Umbilical cord (tissue), 2 donors: ENCODE data around the gene APOBEC2. TPM values are rescaled to one million over a fixed set of nuclear protein-coding genes. Genes with fewer than 3 reads are reported as not detected.
"Not testable (repeated sequence)": the region's sequence is repeated elsewhere in the genome, so short reads cannot be mapped to it uniquely, and the experiment has no call there.

ENCODE experiments used
- DNase-seq: peaks from one replicate; pipeline ENCODE4 v3.0.0-alpha.2; 2015; ENCODE audit warnings: low spot score
- total RNA-seq: library from RNA; depleted of rRNA; stranded (reverse); fragments of >200 nt; gene quantifications from one replicate; pipeline ENCODE4 v1.2.3, GENCODE V29; 2014; ENCODE audit warnings: low replicate concordance; ENCODE audit not compliant: insufficient read depth

APOBEC2 gene
- total RNA-seq, result 1.2 TPM

DNA sequence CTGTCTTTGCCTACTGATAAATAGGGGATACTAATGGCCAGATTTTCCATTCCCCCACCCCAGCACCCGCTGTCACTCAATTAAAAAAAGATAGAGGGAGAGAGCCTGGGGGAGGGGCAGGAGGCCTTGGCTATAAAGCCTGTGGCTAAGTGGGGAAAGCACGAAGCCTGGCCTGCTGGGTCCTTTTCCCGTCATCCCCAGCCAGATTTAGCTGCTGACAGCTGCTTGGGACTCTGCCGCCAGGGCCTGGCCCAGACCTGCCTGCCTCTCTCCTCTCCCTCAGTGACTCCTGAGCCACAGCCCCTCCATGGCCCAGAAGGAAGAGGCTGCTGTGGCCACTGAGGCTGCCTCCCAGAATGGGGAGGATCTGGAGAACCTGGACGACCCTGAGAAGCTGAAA is at the start of gene APOBEC2:
APOBEC2 (plus strand) TSS at position 162 of the 400 bp plus-strand sequence; CDS start at position 308, 146 bp downstream.
- no peak for DNase-seq

DNA sequence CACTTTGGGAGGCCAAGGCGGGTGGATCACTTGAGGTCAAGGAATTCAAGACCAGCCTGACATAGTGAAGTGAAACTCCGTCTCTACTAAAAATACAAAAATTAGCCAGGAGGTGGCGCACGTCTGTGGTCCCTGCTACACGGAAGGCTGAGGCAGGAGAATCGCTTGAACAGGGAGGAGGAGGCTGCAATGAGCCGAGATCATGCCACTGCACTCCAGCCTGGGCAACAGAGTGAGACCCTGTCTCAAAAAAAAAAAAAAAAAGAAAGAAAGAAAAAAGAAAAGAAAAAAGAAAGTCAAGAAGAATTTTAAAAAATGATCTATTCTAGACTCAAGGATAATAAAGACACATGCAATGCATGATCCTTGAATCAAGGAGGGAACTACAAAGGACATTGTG is 46.8 kb upstream of the APOBEC2 start:
- DNase-seq, result peak; percentile 60

DNA sequence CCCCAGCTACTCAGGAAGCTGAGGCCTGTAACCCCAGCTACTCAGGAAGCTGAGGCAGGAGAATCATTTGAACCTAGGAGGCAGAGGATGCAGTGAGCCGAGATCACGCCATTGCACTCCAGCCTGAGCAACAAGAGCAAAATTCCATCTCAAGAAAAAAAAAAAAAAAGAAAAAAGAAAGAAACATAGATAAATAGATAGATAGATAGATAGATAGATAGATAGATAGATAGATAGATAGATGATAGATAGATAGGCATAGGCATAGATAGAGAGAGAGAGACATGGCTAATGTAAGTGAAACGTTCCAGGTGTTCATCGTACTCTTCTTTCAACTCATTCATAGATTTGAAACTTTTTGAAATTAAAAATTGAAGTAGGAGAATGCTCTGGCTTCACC is 46.0 kb upstream of the APOBEC2 start:
- not testable (repeated sequence) for DNase-seq

DNA sequence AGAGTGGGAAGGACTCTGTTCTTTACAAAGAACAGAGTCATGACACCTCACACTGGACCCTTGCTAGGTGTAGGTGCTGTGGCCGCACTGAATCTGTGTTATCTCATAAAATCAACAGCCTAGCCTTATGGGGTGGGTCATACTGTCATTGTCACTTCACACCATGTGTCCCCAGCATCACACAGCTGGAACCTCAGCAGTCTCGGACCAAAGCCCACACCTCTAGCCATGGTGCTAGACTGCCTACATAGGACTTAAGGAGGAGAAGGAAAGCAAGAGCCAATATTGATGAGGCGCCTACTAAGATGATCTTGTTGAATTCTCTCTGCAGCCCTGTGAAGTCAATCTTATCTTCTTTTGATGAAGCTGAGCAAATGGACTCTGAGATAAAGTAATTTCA is 45.0 kb upstream of the APOBEC2 start:
- DNase-seq, result no peak

DNA sequence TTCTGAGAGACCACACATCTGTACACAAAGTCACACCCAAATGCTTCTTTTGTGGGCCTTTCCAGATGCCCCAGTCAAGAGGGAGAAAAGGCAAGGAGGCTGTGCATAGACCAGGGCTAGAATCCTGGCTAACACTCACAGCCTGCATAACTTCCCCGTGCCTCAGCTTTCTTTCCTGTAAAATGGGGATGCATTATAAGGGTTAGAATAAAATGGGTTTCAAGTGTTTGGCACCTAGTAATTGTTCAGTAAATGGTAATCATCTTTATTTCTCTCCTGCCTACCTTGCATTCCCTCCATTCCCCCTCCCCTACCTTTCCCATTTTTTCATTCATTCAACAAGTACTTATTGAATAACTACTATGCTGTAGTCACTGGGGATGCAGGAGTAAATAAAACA is 43.3 kb upstream of the APOBEC2 start:
- no peak for DNase-seq

DNA sequence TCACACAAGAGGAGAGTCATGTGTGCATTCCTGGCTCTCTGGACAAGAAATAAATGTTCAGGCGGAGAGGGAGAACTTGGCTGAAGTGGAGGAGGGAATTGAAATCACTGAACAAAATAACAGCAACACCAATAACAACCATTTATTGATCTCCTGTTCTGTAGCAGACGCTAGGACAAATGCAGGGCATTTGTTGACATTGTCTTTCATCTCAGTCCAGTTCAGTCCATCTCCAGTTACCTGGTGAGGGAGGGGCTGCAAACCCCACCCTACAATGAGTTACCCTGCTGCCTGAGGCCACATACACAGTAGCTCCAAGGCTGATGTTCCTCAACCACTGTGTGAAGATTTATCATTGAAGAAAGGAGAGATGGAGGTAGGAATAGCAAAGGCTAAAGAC is 41.3 kb upstream of the APOBEC2 start:
- no peak for DNase-seq

DNA sequence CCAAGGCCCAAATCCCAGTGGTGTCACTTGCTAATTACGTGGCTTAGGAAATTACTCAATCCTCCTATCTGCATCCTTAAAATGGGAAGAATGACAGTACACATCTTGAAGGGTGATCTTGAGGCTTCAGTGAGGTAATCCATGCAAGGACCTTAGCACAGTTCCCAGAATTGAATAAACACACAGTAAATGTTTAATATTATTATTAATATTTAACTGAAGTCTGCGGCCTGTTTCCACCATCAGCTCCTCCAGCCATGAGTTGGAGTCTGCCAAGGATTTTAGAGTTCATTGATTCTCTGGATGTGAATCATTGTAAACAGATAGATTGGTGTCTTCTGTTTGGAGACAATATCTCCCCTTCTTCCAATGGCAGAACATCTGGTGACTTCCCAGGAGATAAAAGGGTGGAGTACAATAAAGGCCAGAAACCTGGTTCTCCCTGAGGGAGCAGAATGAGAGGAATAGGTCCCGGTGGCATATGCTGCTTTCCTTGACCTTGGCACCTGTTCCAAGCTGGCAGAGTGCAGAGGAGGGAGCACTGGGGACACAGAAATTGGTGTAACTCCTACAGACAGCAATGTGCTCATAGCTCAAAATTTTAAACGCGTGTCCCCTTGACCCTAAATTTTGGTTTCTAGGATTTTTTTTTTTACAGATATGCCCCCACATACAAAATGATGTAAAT is 39.4 kb upstream of the APOBEC2 start:
- DNase-seq, result no peak

DNA sequence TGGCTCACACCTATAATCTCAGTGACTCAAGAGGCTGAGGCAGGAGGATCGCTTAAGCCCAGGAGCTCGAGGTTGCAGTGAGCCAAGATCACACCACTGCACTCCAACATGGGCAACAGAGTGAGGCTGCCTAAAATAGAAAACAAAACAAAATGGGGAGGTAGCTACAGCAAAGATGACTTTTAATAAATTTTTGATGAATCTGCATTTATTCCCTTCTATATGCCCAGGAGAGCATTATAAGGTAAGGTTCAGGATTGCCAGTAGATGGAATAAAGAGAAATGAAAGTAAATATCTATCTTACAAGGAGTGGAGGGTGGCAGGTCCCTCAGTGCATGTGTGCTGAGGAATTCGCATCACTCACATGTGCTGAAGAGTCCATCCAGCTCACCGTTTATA is 38.2 kb upstream of the APOBEC2 start:
- no peak for DNase-seq

DNA sequence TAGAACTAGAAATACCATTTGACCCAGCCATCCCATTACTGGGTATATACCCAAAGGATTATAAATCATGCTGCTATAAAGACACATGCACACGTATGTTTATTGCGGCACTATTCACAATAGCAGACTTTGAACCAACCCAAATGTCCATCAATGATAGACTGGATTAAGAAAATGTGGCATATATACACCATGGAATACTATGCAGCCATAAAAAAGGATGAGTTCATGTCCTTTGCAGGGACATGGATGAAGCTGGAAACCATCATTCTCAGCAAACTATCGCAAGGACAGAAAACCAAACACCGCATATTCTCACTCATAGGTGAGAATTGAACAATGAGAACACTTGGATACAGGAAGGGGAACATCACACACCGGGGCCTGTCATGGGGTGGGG is 37.1 kb upstream of the APOBEC2 start:
- DNase-seq, result not testable (repeated sequence)

DNA sequence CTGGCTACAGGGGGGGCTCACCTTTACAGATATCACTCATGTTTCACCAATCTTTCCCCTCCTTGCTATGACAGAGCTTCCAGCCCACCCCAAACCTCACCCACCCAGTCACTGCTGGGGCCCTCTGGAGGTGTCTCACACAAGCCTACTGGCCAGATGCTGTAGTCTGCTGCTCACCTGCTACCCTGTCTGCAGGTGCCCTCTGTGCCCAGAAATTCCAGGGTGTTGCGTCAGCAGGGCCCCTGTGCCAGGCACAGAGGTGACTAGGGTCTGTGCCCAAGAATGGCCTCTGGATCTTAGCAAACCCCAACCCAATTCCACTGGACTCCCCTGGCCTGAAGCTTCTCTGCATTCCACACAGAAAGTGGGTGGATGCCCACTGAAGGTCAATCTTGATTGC is 35.3 kb upstream of the APOBEC2 start:
- no peak for DNase-seq

DNA sequence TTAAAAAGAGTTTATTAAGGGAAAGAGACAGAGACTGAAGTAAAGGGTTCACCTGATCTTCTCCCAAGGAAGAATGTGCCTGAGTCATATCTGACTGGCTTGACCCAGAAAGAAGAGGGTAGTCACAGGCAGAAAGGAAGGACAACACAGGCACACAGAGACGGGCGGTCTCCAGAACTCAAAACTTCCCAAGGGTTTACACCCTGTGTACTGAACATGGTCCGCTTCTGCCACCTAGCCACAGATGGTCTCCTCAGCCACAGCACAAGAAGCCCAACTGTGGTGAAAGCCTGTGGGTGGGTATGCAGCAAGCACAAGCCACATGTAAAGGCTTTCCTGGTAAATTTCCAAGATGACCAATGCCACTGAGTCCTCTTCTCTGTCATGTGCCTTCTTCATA is 31.2 kb upstream of the APOBEC2 start:
- DNase-seq, result peak; percentile 51

DNA sequence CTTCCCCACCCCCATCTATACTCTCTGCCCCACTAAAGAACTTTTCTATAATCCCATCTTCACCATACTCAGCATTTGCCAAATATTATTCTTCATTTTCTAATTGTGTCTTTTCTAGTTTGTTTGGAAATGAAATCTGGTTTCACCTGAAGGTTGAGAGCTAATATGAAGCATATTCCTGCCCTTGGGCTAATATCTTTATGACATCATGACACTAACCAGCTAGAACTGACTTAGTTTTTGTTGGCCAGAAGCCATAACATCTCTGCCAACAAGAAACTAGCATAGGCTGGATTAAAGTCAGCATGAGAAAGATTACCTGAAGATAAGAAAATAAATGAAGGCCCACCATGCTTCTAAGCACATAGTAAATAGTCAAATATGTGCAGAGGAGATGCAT is 30.7 kb upstream of the APOBEC2 start:
- peak; percentile 81 for DNase-seq

DNA sequence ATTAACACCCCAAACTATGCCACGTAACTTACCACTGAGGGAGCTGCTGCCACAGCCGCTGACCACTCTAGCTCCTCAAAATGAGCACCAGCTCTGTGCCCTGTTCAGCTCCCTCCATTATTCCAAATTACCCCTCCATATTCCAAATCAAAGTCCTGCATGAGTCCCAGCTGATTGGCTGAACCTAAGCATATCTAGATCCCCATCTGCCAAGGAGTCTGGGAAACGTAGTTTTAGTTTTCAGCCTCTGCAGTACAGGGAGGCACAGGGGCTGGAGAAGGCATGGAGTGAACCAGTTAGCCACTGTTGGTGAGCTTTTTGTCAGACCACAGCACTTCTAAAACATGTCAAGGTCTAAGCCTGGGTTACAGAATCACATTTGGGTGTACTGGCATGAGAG is 29.9 kb upstream of the APOBEC2 start:
- no peak for DNase-seq

DNA sequence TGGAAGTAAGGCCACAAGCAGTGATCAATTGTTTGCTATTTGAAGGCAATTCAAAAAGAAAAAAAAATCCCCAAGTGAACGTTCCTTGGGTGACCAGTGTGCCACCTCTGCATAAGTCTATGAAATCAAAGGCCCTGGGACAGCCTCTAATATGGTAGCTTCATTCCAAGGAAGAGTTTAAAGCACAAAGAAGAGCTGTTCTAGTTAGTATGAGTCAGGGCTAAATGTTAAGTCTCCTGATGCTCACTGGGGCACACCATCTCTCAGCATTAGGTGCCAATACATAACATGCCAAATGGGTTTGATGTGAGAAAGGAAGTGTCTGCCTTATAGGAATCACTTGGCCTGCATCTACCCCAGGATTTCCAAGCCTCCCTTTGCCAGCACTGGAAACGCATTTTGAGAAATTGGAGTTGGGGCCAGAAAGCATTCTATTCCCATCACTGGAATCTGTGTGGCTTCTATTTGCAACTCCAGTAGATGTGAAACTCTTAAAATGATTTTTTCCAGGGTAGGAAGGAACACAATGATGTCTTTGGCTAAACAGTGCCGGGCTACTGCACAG is 27.0 kb upstream of the APOBEC2 start:
- DNase-seq, result no peak

DNA sequence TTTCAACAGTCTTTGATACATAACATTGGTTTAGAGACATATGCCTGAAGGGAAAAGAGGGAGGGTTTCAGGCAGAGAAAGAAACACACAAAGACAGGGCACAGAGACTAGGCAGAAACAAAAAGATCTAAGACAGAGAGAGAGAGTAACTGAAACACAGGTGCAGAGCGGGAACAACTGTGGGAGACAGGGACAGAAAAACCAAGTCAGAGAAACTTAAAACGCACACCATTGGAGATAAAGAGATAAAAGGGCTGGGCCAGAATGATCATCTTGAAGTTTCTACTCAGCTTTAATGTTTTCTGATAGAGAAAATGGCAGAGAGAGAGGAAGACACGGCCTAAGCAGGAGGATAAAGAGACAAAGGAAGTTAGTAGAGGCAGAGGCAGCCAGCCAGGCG is 25.8 kb upstream of the APOBEC2 start:
- no peak for DNase-seq

DNA sequence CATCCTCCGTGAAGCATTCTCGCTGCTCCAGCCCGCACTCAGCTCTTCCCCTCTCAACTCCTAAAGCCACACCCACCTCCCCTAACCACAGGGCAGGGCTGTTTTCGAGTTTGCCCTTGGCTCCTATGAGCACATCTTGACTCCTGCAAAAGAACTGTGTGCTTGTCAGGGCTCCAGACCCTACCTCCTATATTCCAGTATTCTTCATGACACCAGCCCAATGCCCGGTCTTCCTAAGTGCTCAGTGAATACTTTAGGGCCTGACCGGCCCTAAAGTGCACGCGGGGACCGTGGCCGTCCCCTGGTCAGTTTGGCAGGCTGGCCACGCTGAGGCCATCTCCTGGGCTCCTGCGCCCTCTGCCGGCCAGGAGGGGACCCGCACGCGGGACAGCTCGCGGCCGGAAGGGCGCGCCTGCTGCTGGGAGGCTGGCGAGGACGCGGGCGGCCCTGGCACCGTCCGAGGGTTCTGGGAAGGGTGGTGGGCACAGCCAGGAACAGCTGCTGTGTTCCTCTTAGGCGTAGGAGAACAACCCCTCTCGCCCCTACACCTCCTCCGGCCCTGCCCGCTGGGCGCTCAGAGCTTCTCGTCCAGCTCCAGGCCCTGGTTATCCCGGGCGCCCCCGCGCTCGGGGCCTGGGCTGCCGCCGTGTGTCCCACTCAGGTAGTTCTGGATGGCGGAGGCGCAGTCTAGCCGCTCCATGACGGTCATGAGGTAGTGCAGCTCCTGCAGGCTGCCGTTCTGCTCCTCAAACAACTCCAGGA is 25.0 kb upstream of the APOBEC2 start:
- DNase-seq, result peak; percentile 83

DNA sequence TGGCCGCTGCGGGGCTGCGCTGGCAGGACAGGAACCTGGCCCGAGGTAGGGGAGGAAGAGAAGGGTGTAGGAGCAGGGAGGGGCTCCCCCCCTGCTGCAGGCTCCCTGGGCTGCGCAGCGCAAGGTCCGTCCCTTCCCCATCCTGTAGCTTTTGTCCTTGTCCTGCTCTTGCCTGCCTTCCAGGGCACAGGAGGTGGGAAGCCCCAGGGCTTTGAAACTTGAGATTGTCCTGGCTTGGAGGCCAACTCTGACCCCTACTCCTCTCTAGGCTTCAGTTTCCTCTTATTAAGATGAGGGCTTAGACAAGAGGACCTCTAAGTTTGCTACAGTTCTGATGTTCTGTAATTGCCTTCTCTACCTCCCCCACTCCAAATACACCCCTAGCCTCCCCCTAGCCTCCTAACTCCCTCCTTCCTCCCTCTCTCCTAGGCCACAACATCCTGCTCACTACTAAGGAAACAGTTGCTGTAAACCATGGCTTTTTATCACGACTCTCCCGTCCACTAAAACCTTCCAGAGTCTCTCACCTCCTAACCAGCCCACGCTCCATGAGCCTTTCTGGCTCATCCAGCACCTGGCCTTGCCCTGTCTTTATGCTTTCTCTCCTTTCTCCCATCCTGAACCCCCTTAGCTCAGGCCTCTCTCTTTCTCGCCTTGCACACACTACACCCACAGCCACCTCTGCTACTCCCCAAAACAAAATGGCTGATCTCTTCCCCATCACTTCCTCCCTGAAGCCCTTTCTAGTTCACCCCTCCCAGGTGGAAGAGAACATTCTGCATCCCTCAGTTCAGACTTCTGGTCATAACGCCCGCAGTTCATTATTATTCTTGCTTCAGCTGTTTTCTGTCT is 24.2 kb upstream of the APOBEC2 start:
- DNase-seq, result no peak

DNA sequence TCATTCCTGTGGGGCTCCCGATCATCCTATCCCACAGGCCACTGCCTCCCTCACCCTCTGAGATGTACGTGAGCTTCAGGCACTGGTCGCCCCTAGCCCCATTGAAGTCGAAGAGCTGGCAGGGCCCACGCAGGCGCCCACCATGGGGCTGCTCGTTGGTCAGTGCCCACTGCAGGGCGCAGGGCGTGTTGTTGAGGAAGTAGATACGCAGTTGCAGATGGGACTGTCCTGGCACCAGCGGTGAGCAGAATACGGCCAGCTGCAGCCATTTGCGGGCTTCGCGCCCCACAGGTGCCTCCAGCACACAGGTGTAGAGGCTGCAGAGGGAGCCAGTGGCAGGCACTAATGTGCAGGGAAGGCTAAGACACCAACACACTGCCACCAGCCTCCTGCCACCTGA is 20.2 kb upstream of the APOBEC2 start:
- DNase-seq, result no peak

DNA sequence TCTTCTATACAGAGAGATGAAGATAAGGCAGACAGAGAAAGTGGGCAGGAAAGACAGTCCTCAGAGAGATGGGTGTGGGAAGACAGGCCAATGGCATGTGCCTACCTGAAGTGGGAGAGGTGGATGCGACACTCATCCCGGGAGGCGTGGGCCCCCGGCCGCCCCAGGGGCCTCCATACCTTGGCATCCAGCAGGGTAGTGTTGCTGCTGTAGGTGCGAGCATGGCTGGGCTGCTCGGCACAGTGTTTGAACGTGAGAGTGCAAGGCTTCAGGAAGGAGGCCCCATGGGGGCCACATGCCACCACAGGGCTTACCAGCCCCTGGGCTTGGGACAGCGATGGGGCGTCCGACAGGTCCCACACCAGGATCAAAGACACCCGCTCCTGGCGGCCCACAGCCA is 19.2 kb upstream of the APOBEC2 start:
- DNase-seq, result no peak

DNA sequence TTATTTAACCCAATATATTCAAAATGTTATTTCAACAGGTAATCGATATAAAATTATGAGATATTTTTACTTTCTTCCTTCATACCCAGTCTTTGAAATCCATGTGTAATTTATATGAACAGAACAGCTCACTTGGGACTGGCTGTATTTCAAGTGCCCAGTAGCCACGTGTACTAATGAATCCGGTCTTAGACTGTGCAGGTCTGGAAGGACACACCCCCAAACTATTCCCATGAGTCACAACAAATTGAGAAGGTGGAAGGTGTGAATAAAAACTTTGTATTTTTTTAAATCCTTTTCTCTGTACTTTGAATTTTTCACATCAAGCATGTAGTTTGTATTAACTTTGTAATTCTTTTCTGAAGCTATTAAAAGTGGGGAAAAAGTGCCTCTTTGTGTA is 16.8 kb upstream of the APOBEC2 start:
- DNase-seq, result no peak

DNA sequence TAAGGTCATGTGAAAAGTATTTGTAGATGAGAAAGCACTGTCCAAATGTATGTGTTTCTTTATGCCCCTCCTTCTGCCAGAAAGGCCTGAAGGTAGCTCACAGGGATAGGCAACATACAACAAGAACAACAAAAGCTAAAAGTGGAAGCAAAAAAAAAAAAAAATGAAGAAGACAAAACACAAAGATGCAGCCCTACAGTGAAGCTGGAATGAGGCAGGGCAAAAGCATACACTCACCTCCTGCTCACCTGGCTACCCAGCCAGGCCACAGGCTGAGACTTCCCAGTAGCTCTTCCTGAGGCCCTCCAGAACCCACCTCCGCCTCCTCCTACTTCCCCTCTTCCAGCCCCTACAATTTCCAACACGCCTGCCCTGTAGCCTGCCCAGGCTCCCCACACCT is 16.4 kb upstream of the APOBEC2 start:
- no peak for DNase-seq
